ENCODE data around the gene DLG2.

DLG2 gene

GRCh38 chr11:84234011-84234410, 1393.1 kb downstream of the DLG2 start:
- Histone ChIP-seq H3K36me3 (ENCODE audit: control insufficient read depth, insufficient read depth, low read length) (no peaks in the 10 kb centered on the region), H3K27ac (ENCODE audit: insufficient read depth, low read length, poor library complexity, severe bottlenecking) (no peak overlapping the region), H3K9me3 (ENCODE audit: control insufficient read depth, low read length) (no peaks in the 10 kb centered on the region), H3K4me3 (ENCODE audit: insufficient read depth, low read depth, low read length, poor library complexity, severe bottlenecking) (no peak overlapping the region), H3K27me3 (replicated peaks; ENCODE audit: control insufficient read depth, insufficient read depth, low read length, poor library complexity, severe bottlenecking) (no peaks in the 10 kb centered on the region), H3K4me1 (ENCODE audit: control insufficient read depth, insufficient read depth, low read length, poor library complexity, severe bottlenecking) (no peaks in the 10 kb centered on the region)
- no peak for DNase-seq

- H3K27me3 ChIP-seq (replicated peaks; ENCODE audit: control insufficient read depth, insufficient read depth, low read length, poor library complexity, severe bottlenecking) = no peaks in the 10 kb centered on the region
- no peak overlapping the region for H3K4me3 ChIP-seq (ENCODE audit: insufficient read depth, low read depth, low read length, poor library complexity, severe bottlenecking)
- DNase-seq = no peak
- no peaks in the 10 kb centered on the region for H3K4me1 ChIP-seq (ENCODE audit: control insufficient read depth, insufficient read depth, low read length, poor library complexity, severe bottlenecking)
- H3K36me3 ChIP-seq (ENCODE audit: control insufficient read depth, insufficient read depth, low read length) = no peaks in the 10 kb centered on the region
- no peaks in the 10 kb centered on the region for H3K9me3 ChIP-seq (ENCODE audit: control insufficient read depth, low read length)
- no peak overlapping the region for H3K27ac ChIP-seq (ENCODE audit: insufficient read depth, low read length, poor library complexity, severe bottlenecking)
Observed at GRCh38 chr11:84232511-84232910, 1394.6 kb downstream of the DLG2 start.

GRCh38 chr11:84230402-84230801, 1396.7 kb downstream of the DLG2 start:
- Histone ChIP-seq H3K4me3 (ENCODE audit: insufficient read depth, low read depth, low read length, poor library complexity, severe bottlenecking) (no peak overlapping the region), H3K27ac (ENCODE audit: insufficient read depth, low read length, poor library complexity, severe bottlenecking) (no peak overlapping the region), H3K27me3 (replicated peaks; ENCODE audit: control insufficient read depth, insufficient read depth, low read length, poor library complexity, severe bottlenecking) (no peaks in the 10 kb centered on the region), H3K9me3 (ENCODE audit: control insufficient read depth, low read length) (no peaks in the 10 kb centered on the region), H3K36me3 (ENCODE audit: control insufficient read depth, insufficient read depth, low read length) (no peaks in the 10 kb centered on the region), H3K4me1 (ENCODE audit: control insufficient read depth, insufficient read depth, low read length, poor library complexity, severe bottlenecking) (no peaks in the 10 kb centered on the region)
- DNase-seq = no peak

GRCh38 chr11:84227970-84228665, 1399.0 kb downstream of the DLG2 start:
- H3K4me3 ChIP-seq (ENCODE audit: insufficient read depth, low read depth, low read length, poor library complexity, severe bottlenecking) = no peak overlapping the region
- no peak for DNase-seq
- H3K36me3 ChIP-seq (ENCODE audit: control insufficient read depth, insufficient read depth, low read length) = no peaks in the 10 kb centered on the region
- no peaks in the 10 kb centered on the region for H3K4me1 ChIP-seq (ENCODE audit: control insufficient read depth, insufficient read depth, low read length, poor library complexity, severe bottlenecking)
- no peaks in the 10 kb centered on the region for H3K9me3 ChIP-seq (ENCODE audit: control insufficient read depth, low read length)
- no peak overlapping the region for H3K27ac ChIP-seq (ENCODE audit: insufficient read depth, low read length, poor library complexity, severe bottlenecking)
- no peaks in the 10 kb centered on the region for H3K27me3 ChIP-seq (replicated peaks; ENCODE audit: control insufficient read depth, insufficient read depth, low read length, poor library complexity, severe bottlenecking)

- H3K4me3 ChIP-seq (ENCODE audit: insufficient read depth, low read depth, low read length, poor library complexity, severe bottlenecking) = no peak overlapping the region
- H3K4me1 ChIP-seq (ENCODE audit: control insufficient read depth, insufficient read depth, low read length, poor library complexity, severe bottlenecking) = no peaks in the 10 kb centered on the region
- no peak overlapping the region for H3K27ac ChIP-seq (ENCODE audit: insufficient read depth, low read length, poor library complexity, severe bottlenecking)
- H3K27me3 ChIP-seq (replicated peaks; ENCODE audit: control insufficient read depth, insufficient read depth, low read length, poor library complexity, severe bottlenecking) = no peaks in the 10 kb centered on the region
- DNase-seq = no peak
- no peaks in the 10 kb centered on the region for H3K36me3 ChIP-seq (ENCODE audit: control insufficient read depth, insufficient read depth, low read length)
- H3K9me3 ChIP-seq (ENCODE audit: control insufficient read depth, low read length) = no peaks in the 10 kb centered on the region
Observed at GRCh38 chr11:84224042-84224441, 1403.1 kb downstream of the DLG2 start.

- H3K27ac ChIP-seq (ENCODE audit: insufficient read depth, low read length, poor library complexity, severe bottlenecking) = no peak overlapping the region
- DNase-seq = no peak
- H3K27me3 ChIP-seq (replicated peaks; ENCODE audit: control insufficient read depth, insufficient read depth, low read length, poor library complexity, severe bottlenecking) = no peaks in the 10 kb centered on the region
- H3K4me1 ChIP-seq (ENCODE audit: control insufficient read depth, insufficient read depth, low read length, poor library complexity, severe bottlenecking) = no peaks in the 10 kb centered on the region
- no peaks in the 10 kb centered on the region for H3K9me3 ChIP-seq (ENCODE audit: control insufficient read depth, low read length)
- no peaks in the 10 kb centered on the region for H3K36me3 ChIP-seq (ENCODE audit: control insufficient read depth, insufficient read depth, low read length)
- H3K4me3 ChIP-seq (ENCODE audit: insufficient read depth, low read depth, low read length, poor library complexity, severe bottlenecking) = no peak overlapping the region
Observed at GRCh38 chr11:84218318-84218717, 1408.8 kb downstream of the DLG2 start.

- Histone ChIP-seq H3K27me3 (replicated peaks; ENCODE audit: control insufficient read depth, insufficient read depth, low read length, poor library complexity, severe bottlenecking) (no peaks in the 10 kb centered on the region), H3K36me3 (ENCODE audit: control insufficient read depth, insufficient read depth, low read length) (no peaks in the 10 kb centered on the region), H3K4me3 (ENCODE audit: insufficient read depth, low read depth, low read length, poor library complexity, severe bottlenecking) (no peak overlapping the region), H3K4me1 (ENCODE audit: control insufficient read depth, insufficient read depth, low read length, poor library complexity, severe bottlenecking) (no peaks in the 10 kb centered on the region), H3K9me3 (ENCODE audit: control insufficient read depth, low read length) (no peaks in the 10 kb centered on the region), H3K27ac (ENCODE audit: insufficient read depth, low read length, poor library complexity, severe bottlenecking) (no peak overlapping the region)
- no peak for DNase-seq
Observed at GRCh38 chr11:84215672-84216071, 1411.5 kb downstream of the DLG2 start.

- no peak overlapping the region for H3K4me3 ChIP-seq (ENCODE audit: insufficient read depth, low read depth, low read length, poor library complexity, severe bottlenecking)
- no peaks in the 10 kb centered on the region for H3K27me3 ChIP-seq (replicated peaks; ENCODE audit: control insufficient read depth, insufficient read depth, low read length, poor library complexity, severe bottlenecking)
- no peak overlapping the region for H3K27ac ChIP-seq (ENCODE audit: insufficient read depth, low read length, poor library complexity, severe bottlenecking)
- H3K9me3 ChIP-seq (ENCODE audit: control insufficient read depth, low read length) = no peaks in the 10 kb centered on the region
- H3K36me3 ChIP-seq (ENCODE audit: control insufficient read depth, insufficient read depth, low read length) = no peaks in the 10 kb centered on the region
- H3K4me1 ChIP-seq (ENCODE audit: control insufficient read depth, insufficient read depth, low read length, poor library complexity, severe bottlenecking) = no peaks in the 10 kb centered on the region
- no peak for DNase-seq
Observed at GRCh38 chr11:84214557-84214956, 1412.6 kb downstream of the DLG2 start.

- H3K9me3 ChIP-seq (ENCODE audit: control insufficient read depth, low read length) = no peaks in the 10 kb centered on the region
- no peak overlapping the region for H3K27ac ChIP-seq (ENCODE audit: insufficient read depth, low read length, poor library complexity, severe bottlenecking)
- no peaks in the 10 kb centered on the region for H3K27me3 ChIP-seq (replicated peaks; ENCODE audit: control insufficient read depth, insufficient read depth, low read length, poor library complexity, severe bottlenecking)
- no peak overlapping the region for H3K4me3 ChIP-seq (ENCODE audit: insufficient read depth, low read depth, low read length, poor library complexity, severe bottlenecking)
- DNase-seq = no peak
- no peaks in the 10 kb centered on the region for H3K36me3 ChIP-seq (ENCODE audit: control insufficient read depth, insufficient read depth, low read length)
- no peaks in the 10 kb centered on the region for H3K4me1 ChIP-seq (ENCODE audit: control insufficient read depth, insufficient read depth, low read length, poor library complexity, severe bottlenecking)
Observed at GRCh38 chr11:84212468-84213390, 1414.4 kb downstream of the DLG2 start.

- no peaks in the 10 kb centered on the region for H3K9me3 ChIP-seq (ENCODE audit: control insufficient read depth, low read length)
- no peaks in the 10 kb centered on the region for H3K27me3 ChIP-seq (replicated peaks; ENCODE audit: control insufficient read depth, insufficient read depth, low read length, poor library complexity, severe bottlenecking)
- DNase-seq = no peak
- H3K4me1 ChIP-seq (ENCODE audit: control insufficient read depth, insufficient read depth, low read length, poor library complexity, severe bottlenecking) = no peaks in the 10 kb centered on the region
- H3K4me3 ChIP-seq (ENCODE audit: insufficient read depth, low read depth, low read length, poor library complexity, severe bottlenecking) = no peak overlapping the region
- H3K36me3 ChIP-seq (ENCODE audit: control insufficient read depth, insufficient read depth, low read length) = no peaks in the 10 kb centered on the region
- no peak overlapping the region for H3K27ac ChIP-seq (ENCODE audit: insufficient read depth, low read length, poor library complexity, severe bottlenecking)
Observed at GRCh38 chr11:84211896-84212295, 1415.2 kb downstream of the DLG2 start.

All from effector memory CD4-positive, alpha-beta T cell (primary cell).